ENCODE results near the gene TMUB2. TPM values are rescaled to one million over a fixed set of nuclear protein-coding genes. Genes with fewer than 3 reads are reported as not detected.

The TMUB2 gene
- total RNA-seq, 1 experiment from 2014 or later: 25.1 TPM

DNA sequence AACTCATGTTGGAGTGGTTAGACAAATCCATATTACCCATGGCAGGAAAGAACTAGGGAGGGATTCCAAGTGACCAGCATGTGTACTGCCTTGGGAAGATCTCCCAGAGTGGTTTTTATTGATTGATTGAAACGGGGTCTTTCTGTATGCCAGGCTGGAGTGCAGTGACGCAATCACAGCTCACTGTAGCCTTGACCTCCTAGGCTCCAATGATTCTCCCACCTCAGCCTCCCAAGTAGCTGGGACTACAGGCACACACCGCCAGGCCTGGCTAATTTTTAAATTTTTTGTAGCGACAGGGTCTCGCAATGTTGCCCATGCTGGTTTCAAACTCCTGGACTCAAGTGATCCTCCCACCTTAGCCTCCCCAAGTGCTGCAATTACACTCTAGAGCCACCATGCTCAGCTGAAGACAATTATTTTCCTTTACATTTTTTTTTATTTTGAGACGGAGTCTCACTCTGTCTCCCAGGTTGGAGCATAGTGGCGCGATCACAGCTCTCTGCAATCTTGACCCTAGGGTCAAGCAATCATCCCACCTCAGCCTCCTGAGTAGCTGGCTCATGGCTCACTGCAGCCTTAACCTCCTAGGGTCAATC, 2.5 kb upstream of the TMUB2 start:
- DNase-seq (ENCODE audit: low read depth, low spot score) (no peak), ATAC-seq (no peak)
- peak overlapping the region; percentile 69; the same call in 1 of the 2 replicates for H3K4me2 ChIP-seq (ENCODE audit: low read length)
- intact Hi-C loops (cut with micrococcal nuclease): no loop called here
- no peaks in the 10 kb centered on the region for H3K27me3 ChIP-seq (ENCODE audit: insufficient read depth, low read length)
- ChIA-PET CTCF (interaction anchor here (1.4 kb wide), 1 partner anchor 161 kb away, joined by 4 read pairs; the partner anchor contains the start of gene GRN), POLR2A (interaction anchor here (0.8 to 1.7 kb wide), 2 partner anchors 12 to 14 kb away, joined by 3 to 5 read pairs; partner anchors contain the start of gene ASB16), RAD21 (ENCODE audit: low non-redundant PET in 1 of 2, low total read pairs in 2 of 2, uncharacterized antibody in 2 of 2, unreplicated experiment in 2 of 2) (interaction anchor here in 1 of 2 experiments (0.6 kb wide), 1 partner anchor 23 kb away, joined by 3 read pairs; no protein-coding TSS in a partner anchor)
- TF ChIP-seq, protein P1, sequence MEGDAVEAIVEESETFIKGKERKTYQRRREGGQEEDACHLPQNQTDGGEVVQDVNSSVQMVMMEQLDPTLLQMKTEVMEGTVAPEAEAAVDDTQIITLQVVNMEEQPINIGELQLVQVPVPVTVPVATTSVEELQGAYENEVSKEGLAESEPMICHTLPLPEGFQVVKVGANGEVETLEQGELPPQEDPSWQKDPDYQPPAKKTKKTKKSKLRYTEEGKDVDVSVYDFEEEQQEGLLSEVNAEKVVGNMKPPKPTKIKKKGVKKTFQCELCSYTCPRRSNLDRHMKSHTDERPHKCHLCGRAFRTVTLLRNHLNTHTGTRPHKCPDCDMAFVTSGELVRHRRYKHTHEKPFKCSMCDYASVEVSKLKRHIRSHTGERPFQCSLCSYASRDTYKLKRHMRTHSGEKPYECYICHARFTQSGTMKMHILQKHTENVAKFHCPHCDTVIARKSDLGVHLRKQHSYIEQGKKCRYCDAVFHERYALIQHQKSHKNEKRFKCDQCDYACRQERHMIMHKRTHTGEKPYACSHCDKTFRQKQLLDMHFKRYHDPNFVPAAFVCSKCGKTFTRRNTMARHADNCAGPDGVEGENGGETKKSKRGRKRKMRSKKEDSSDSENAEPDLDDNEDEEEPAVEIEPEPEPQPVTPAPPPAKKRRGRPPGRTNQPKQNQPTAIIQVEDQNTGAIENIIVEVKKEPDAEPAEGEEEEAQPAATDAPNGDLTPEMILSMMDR (IDR thresholded peaks at IDR 0.05 in 2 of 3, conservative IDR thresholded peaks at IDR 0.05 in 1 of 3; ENCODE audit: borderline replicate concordance in 1 of 3, insufficient read depth in 1 of 3, low read depth in 2 of 3, low read length in 2 of 3): 0 out of 6 replicates have a peak, but pooled peaks of 1 of the 3 experiments have one; percentile 5
- TF ChIP-seq SIN3A (IDR thresholded peaks at IDR 0.05; ENCODE audit: low read depth): no peak
- TF ChIP-seq, protein P2, sequence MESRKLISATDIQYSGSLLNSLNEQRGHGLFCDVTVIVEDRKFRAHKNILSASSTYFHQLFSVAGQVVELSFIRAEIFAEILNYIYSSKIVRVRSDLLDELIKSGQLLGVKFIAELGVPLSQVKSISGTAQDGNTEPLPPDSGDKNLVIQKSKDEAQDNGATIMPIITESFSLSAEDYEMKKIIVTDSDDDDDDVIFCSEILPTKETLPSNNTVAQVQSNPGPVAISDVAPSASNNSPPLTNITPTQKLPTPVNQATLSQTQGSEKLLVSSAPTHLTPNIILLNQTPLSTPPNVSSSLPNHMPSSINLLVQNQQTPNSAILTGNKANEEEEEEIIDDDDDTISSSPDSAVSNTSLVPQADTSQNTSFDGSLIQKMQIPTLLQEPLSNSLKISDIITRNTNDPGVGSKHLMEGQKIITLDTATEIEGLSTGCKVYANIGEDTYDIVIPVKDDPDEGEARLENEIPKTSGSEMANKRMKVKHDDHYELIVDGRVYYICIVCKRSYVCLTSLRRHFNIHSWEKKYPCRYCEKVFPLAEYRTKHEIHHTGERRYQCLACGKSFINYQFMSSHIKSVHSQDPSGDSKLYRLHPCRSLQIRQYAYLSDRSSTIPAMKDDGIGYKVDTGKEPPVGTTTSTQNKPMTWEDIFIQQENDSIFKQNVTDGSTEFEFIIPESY (IDR thresholded peaks at IDR 0.05; ENCODE audit: extremely low read depth, insufficient replicate concordance, low read length): no peak
- no peak for TF ChIP-seq ZFX (IDR thresholded peaks at IDR 0.05)
- no peak for TF ChIP-seq JUND (IDR thresholded peaks at IDR 0.05)
- no peak for TF ChIP-seq ELF1 (IDR thresholded peaks at IDR 0.05; ENCODE audit: borderline replicate concordance, low read depth)
- TF ChIP-seq, protein P3, sequence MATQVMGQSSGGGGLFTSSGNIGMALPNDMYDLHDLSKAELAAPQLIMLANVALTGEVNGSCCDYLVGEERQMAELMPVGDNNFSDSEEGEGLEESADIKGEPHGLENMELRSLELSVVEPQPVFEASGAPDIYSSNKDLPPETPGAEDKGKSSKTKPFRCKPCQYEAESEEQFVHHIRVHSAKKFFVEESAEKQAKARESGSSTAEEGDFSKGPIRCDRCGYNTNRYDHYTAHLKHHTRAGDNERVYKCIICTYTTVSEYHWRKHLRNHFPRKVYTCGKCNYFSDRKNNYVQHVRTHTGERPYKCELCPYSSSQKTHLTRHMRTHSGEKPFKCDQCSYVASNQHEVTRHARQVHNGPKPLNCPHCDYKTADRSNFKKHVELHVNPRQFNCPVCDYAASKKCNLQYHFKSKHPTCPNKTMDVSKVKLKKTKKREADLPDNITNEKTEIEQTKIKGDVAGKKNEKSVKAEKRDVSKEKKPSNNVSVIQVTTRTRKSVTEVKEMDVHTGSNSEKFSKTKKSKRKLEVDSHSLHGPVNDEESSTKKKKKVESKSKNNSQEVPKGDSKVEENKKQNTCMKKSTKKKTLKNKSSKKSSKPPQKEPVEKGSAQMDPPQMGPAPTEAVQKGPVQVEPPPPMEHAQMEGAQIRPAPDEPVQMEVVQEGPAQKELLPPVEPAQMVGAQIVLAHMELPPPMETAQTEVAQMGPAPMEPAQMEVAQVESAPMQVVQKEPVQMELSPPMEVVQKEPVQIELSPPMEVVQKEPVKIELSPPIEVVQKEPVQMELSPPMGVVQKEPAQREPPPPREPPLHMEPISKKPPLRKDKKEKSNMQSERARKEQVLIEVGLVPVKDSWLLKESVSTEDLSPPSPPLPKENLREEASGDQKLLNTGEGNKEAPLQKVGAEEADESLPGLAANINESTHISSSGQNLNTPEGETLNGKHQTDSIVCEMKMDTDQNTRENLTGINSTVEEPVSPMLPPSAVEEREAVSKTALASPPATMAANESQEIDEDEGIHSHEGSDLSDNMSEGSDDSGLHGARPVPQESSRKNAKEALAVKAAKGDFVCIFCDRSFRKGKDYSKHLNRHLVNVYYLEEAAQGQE (IDR thresholded peaks at IDR 0.05; ENCODE audit: low read depth): no peak
- no TSS peak for BruUV-seq (replicated peaks)
- no peak overlapping the region for H2AFZ ChIP-seq (ENCODE audit: low read depth, low read length, poor library complexity, severe bottlenecking)
- H3K9ac ChIP-seq (ENCODE audit: low read length): no peak overlapping the region
- H3K9me3 ChIP-seq (ENCODE audit: control insufficient read depth in 1 of 2, insufficient read depth in 1 of 2, low read depth in 1 of 2, low read length in 2 of 2): no peaks in the 10 kb centered on the region
- H3K36me3 ChIP-seq (ENCODE audit: control insufficient read depth in 1 of 2, insufficient read depth in 2 of 2, low read length in 2 of 2): peaks cover 15 to 17% of the 10 kb centered on the region in 2 experiments; a peak in 3 of 4 replicates
- H3K4me1 ChIP-seq (ENCODE audit: control insufficient read depth in 1 of 2, insufficient read depth in 2 of 2, low read length in 2 of 2): peaks cover 7 to 20% of the 10 kb centered on the region in 2 experiments; a peak in 3 of 4 replicates
- H3K4me3 ChIP-seq (replicated peaks in 1 of 2; ENCODE audit: low read depth in 1 of 2, low read length in 2 of 2): no peak overlapping the region; a peak in 1 of 4 replicates
- no peaks in the 10 kb centered on the region for H4K20me1 ChIP-seq (ENCODE audit: insufficient read depth)
- H3K79me2 ChIP-seq (ENCODE audit: insufficient read depth, low read length): peaks cover 63% of the 10 kb centered on the region
- no peak overlapping the region; the same call in 1 of the 2 replicates for H3K27ac ChIP-seq (ENCODE audit: low read depth, low read length)
- H3K9me2 ChIP-seq (ENCODE audit: insufficient read depth): no peaks in the 10 kb centered on the region
